ENCODE data around the gene PDLIM1.

PDLIM1 gene

DNA sequence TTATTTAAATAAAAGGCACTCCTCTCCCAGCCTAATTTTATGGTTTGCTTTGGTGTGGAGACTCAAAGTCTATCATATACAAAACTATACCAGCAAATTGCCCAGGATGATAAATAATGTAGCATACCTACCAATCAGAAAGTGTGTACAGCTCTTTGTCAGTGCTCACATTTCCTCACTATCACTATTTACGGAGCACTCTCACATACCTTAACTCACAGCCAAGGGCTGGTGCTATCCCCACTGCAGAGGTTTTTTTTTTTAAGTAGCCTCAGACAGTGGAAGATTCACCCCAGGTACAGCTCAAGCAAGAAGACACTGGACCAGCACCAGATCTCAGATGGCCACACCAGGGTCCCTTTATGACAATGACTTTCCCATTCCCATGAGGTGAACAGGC, 2.5 kb downstream of the PDLIM1 start:
- no peak for DNase-seq

DNA sequence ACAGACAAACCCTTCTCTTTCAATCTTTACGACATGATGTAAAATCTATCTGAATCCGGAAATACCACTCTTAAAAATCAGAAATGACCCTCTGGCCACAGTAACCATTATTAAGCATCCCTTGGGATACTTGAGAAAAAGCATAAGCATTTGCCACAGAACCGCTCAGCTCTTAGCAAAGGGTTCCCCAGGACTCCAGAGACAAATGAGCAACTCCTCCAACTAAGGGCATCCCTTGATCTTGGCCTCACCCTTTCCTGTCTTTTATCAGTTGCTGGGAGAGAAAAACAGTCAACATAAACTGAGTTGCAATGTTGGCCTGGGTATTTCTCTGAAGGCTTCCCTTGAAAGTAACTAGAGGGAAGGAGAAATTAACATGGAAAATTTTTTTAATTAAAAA, 3.5 kb downstream of the PDLIM1 start:
- no peak for DNase-seq

DNA sequence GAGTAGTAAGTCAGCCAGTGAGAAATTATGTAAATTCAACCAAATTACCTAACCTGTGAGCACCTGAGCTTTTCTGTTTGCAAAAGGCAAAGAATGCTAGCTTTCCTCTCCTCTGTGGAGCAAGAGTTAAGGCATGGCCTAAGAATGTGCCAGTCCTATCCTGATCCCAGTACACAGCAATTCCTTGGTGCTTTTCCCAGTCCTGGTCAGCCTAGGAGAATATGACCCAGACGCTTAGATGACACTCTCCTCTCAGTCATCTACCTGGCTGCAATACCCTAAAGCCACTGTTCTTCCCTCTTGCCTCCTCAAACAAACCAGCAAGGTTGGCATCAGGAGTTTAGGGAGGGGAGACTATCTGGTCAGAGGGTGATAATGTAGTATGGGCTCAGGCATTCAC, 4.1 kb downstream of the PDLIM1 start:
- no peak for DNase-seq

DNA sequence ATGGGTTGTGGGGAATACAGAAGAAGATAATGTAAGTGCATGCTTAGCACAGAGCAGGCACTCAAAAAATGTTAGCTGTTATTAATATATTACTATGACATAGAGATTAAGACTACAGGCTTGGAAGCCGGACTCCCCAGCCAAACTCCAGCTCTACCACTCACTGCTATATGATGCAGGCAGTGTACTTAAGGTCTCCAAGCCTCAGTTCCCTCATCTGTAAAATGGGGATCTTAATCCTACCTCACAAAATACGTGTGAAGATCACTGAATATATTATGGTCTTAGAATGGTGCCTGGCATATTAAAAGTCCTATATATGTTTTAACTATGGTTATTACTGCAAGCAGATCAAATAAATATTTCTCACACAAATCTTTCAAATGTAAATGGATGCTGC, 5.2 kb downstream of the PDLIM1 start:
- DNase-seq: no peak

DNA sequence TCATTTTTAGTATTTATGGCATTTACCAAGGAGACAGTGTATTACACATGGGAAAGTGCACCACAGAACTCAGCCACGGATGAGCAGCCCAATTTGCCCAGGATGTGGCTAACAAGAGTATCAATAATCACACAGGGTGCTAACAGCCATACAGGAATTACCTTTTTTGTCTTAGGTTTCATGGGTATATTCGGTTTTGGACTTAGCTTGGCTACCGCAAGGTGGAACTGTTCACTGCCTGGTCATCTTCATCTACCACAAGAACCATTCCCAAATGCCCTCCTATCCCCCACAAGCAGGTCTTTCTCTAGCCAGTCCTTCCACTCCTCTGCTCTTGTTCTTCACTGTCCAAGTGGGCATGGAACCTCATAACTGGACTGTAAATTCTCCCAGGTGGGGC, 6.0 kb downstream of the PDLIM1 start:
- no peak for DNase-seq

DNA sequence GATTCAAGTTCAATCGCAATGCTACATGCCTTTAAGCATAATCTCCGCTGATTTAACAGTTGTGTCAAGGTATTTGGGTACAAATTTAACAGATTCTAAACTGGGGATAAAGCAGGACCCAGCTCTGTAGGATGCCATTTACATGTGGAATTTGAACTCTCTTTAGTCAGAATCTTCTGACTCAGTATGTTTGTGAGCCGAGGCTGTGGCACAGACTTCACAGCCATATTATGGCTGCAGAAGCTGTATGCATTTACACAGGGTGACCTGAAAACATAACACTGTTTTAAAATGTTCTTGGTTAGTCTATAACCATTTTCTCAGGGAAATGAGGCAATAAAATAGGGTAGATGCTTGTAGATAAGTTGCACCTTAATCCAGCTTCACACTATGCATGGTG, 8.7 kb downstream of the PDLIM1 start:
- DNase-seq: no peak

DNA sequence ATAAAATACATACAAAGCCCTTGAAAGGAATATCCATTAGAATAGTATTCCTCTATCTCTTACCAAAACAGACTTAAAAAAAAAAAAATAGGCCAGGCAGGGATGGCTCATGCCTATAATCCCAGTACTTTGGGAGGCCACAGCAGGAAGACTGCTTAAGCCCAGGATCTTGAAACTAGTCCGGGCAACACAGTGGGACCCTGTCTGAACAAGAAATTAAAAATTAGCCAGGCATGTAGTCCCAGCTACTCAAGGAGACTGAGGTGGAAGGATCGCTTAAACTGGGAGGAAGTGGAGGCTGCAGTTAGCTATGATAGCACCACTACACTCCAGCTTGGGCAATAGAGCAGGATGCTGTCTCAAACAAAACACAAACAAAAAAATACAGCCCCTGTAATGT, 9.6 kb downstream of the PDLIM1 start:
- no peak for DNase-seq

DNA sequence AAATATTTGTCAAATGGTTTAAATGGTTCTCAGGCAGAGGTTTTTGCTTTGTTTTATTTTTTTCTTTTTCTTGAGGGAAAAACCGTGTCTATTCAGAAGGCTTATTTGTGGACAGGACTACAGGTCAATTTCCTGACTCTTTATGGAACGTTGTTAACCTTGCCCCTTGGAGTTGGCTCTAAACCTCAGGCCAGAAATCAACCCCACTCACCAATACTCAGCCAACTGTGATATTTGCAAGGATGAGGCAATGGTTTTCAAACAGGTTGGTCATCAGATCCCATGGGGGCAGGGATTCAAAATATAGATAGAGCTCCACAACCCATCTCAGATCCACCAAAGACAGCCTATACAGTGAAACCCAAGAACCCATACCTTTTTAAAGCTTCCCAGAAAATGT, 10.2 kb downstream of the PDLIM1 start:
- no peak for DNase-seq

DNA sequence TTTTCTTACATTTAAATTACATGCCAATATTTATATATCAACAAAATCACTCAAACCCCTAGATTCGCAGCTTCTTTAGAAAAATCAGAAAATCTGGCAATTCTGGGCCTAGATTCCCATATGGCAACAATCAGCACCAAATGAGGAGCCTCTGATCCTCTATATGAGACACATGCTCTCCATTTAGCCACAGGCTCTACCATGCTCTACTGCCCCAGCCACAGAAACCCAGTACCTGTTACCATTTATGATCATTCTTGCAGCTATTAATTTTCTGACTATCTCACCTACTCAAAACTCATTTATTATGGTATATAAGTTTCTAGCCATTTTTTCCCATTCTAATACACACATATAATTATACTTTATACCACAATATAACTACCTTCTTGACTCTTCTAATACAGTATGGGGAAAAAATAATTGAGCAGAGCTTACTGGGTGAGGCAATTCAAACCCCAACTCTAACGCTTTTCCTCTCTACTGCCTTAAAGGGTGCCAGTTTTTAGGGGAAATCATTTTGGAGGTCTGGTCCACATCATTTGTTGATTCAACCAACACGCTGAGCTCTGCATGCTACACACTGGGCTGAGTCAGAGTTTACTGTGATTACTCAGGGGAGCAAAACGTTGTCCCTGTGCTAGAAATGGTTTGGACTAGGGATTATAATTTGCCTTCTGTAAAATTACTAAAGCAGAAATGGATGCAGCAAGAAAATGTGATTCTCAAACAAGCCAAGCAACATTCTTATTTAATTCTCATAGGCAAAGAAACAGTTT, 11.6 kb downstream of the PDLIM1 start:
- no peak for DNase-seq

DNA sequence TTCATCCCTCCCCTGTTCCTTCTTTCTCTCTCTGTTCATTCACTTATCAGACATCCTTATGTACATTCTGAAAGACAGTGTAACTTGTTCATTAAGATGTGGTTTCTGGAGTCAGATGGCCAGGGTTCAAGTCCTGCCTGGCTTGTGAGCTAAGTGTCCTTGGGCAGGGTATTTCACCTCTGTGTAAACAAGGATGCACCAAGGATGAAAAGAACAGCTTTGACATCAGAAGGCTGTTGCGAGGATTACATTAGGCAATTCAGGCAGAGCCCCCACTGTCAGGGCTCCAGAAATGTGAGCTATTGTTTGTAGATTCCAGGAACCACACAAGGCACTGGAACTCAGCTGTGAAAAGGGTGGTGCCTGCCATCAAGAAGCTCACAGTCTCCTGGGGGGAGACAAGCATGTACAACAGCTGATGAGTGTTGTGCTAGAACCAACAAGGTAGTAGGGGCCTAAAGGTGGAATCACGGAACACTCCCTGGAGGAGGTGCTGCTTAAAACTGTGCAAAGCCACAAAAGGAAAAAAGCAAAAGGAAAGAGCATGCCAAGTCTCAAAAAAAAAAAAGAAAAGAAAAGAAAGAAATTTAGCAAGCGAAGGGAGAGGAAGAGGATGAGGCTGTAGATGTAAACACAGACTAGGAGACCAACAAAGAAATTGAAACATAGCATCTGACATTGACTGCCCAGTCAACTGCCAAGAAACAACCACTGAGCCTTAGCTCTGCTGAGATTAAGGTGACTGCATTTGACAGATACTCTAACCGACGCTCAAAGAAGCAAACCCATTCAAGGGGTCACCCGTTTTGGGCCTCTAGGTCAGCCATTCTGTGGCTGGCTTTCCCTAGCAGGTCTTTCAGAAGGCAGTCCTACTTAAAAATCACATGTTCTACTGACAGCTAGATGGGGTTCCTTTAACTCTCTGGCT, 12.5 kb downstream of the PDLIM1 start:
- no peak for DNase-seq

DNA sequence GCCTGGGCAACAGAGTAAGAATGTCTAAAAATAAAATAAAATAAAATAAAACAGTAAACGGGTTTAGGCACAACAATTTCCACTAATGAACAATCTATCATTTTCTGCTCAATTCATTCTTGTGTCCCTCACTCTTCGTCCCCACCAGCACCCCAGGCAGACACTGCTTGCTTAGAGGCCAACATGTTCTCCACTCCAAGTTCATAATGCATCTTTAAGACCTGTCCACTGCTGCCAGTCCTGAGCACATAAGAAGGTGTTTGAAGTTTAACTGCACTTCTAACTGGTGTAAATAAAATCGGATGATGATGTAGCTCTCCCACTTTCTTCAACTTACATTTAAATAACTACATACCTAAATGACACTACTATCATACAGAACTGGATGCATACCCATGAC, 13.2 kb downstream of the PDLIM1 start:
- no peak for DNase-seq

DNA sequence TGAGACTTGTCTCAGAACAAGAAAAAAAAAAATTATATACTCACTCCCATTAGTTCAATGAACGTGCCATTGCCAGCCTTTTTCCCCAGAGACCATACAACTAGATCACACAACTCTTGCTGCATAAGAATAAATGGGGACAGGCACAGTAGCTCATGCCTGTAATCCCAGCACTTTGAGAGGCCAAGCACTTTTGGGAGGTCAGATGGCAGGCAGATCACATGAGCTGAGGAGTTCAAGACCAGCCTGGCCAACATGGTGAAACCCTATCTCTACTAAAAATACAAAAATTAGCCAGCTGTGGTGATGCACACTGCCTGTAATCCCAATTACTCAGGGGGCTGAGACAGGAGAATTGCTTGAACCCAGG, 13.6 kb downstream of the PDLIM1 start:
- DNase-seq: no peak

DNA sequence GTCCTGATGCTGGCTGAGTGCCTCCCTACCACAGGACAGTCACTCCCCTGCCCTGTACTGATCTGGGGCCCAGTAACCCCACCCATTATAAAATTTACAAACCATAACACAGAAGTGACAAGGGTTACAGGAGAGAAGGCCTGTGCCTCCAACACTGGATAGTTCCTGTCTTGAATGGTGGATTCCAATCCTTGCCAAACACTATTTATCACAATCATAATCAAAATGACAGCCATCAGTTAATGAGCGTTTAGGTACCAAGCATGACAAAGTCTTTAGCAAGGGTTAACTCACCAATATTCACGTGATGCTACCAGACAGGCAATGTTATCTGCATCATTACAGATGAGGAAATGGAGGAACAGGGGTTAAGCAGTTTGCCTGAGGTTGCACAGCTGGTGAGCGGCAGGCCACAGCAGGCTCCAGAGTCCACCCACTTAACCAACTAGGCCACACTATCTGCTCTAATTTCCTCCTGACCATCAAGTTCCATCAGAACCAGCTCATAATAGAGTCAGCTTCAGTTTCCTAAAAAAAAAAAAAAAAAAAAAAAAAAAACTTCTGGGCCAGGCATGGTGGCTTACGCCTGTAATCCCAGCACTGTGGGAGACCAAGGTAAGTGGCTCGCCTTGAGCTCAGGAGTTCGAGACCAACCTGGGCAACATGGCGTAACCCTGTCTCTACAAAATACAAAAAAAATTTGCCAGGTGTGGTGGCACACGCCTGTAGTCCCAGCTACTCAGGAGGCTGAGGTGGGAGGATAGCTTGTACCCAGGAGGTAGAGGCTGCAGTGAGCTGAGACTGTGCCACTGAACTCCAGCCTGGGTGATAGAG, 14.2 kb downstream of the PDLIM1 start:
- DNase-seq: no peak

DNA sequence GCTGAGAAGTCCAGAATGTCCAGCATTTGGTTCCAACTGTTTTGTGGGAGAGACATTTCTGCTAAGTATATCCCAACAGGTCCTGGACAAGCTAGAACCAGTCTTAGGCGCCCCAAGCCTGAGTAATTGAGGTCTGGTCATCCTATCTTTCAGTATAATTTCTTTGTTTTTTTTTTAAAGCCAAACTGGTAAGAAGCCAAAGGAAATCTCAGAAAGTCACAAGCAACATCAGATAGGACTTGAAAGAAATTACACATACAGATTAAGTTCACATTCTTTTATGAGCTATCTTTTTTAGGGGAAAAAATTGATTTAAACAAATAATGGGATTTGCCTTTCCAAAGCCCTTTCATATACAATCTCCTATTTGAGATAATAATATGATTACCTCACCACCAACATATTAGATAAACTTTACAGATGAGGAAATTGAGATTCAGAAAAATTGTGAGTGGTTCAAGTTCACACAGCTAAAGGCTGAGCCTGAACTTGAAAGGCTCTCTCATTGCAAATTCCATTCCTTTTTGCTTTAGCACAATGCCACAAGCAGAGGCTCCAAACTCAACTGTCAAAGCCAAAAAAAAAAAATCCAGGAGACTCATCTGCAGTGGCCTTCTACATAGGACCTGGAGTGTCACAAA, 15.0 kb downstream of the PDLIM1 start:
- DNase-seq: no peak

DNA sequence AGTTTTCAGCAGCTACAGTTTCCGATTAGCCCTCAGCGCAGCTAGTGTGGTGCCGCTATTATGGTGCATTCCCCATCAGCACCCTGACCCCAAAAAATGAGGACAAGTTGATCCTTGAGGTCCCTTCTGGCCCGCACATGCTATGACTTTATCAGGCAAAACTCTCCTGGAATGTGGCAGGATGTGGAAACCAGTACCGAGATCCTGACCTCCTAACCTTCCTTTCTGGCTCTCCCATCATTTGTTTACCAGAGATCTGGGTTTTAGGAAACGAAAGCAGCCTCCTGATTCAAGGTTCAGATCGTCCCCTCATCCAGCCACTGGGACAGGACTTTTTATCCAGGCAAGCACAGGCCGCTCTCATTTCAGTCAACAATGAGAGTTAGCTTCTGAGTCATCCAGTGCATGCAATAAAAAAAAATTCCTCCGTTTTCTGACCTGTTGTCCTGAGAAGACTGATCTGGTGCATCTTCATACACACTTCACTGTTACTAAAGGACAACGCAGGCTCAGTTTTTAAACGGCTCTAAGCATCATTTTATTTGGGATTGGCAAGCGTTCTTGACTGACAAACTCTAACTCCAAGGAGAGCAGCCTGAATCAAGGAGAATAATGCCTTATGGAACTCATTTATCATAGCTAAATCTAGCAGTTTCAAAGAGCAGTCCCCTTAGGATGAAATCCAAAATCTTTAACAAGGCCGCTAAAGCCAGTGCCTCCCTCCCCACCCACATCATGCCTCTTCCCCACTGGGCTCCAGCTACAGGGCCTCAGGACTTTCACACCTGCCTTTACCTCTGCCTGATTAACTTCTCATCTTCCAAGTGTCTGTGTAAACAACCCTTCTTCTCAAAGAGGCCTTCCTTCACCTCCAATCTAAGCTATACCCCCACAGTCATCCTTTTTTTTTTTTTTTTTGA, 17.1 kb downstream of the PDLIM1 start:
- DNase-seq: no peak

DNA sequence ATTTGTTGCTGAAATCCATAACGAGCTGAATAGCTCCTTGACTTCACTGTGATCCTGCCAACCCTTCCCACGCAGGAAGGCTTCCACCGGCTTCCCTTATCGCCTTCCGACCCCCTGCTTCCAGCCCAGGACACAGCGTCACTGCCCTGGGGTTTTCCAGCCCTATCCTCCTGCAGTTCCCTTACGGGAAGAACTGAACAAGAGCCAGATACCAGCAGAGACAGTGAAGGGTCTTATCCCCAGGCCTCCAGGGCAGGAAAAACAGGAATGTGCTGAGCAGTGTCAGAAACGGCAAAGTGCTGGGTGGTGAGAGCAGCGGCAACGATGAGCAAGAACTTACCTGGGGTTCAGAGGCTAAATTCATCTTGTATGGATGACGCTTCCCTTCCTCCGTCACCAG, 22.4 kb downstream of the PDLIM1 start:
- DNase-seq: no peak

DNA sequence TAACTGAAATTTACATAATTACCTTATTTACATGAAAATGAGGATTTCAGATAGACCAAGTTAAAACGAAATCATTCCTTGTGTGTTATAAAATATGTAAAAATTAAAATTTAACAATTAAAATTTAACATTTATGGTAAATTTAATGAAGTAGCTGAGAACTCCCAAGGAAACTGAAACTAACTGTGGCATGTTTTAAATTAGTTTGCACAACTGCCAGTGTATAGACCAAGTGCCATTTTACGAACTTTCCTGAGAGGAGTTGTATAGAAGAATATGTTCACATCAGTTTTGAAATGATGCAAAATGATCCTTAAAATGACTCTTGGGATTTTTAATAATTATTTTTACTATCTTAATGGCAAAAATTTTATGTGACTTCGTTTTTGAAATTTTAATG, 23.6 kb downstream of the PDLIM1 start:
- DNase-seq: no peak

DNA sequence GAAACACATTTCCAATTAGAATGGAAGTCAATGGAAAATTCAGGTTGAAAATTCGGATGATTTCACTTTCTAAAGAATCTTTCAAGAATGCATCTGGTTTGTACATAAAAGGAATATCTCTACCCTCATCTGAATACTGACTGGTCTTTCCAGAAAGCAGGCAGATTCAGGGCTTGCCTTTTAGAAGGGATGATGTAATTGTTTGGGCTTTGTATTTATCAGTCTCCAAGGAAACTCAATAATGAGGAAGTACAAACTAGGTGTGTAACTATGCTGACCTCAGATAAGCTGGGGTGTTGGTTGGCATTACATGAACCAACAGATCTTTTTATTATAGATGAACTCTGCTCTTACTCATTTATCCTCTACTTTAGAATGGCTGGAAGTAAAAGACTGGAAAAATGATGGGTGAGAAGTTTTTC, 24.1 kb downstream of the PDLIM1 start:
- no peak for DNase-seq

DNA sequence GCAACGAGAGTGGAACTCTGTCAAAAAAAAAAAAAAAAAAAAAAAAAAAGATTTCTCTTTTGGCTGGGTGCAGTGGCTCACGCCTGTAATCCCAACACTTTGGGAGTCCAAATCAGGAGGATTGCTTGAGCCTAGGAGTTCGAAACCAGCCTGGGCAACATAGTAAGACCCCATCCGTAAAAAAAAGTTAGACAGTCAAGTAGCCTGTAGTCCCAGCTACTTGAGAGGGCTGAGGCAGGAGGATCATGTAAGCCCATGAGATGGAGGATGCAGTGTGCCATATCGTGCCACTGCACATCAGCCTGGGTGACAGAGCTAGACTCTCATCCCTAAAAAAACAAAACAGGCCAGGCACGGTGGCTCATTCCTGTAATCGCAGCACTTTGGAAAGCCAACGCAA, 25.2 kb downstream of the PDLIM1 start:
- DNase-seq: no peak

DNA sequence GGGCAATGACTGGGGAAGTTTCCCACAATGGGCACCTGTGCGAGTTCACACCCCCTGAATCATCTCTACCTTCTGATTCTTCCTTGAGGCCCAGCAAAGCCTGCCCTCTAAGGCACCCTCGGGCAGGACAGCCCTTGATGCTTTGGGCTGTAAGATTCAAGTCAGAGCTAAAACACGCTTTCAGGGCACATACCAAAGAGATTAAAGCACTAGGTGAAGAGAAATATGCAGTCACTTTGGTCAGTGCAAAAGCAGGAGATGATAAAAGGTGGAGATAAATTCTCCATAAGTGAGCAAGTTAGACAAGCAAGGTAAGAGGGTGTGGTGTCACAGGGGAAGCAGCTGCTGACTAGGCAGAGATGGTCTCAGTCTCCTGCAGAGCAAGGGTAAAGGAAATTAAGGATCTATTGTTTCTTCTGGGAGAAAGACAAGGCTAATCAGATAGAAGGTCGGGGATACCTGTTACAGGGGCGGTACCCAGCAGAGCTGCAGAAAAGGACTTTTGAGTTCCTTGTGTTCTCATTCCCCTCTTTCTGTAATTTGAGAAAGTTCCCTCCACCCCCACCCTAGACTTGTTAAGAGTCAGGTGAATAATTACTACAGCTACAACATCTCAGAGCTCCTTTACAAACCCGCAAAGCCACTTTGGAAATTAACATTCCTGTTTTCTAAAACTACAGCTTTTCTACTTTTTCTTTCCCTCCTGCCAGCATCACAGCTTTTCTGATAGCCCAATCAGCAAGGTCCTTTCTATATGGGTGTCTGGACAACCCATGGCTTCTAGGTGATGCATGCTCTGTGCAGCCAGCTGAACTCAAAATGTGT, 26.4 kb downstream of the PDLIM1 start:
- no peak for DNase-seq

DNA sequence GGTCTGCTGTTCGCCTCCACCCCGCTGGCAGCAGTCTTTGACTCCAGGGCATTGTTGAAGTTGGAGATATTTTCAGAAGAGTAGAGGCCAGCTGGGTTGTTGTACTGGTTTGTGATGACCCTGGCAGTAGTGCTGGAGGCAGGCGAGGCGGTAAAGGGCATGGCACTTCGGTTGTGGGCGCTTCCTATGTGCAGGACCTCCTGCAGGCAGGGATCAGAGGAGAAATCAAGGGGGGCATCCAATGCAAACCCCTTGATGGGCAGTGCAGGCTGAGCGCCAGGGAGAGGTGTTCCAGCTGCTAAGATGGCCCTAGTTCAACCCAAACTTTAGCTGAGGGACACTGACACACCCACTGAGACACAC, 27.0 kb downstream of the PDLIM1 start:
- DNase-seq: no peak
